Mucosa of gallbladder (tissue), 1 donor: ENCODE results near the gene KCNH4. TPM values are rescaled to one million over a fixed set of nuclear protein-coding genes. Genes with fewer than 3 reads are reported as not detected.
"Not testable (repeated sequence)": the region's sequence is repeated elsewhere in the genome, so short reads cannot be mapped to it uniquely, and the experiment has no call there.

Experiments used
- DNase-seq: peaks from one replicate; pipeline ENCODE4 v3.0.0-alpha.2; 2020; ENCODE audit warnings: low spot score
- total RNA-seq: library from RNA; stranded (reverse); gene quantifications from one replicate; pipeline ENCODE4 v1.2.1, GENCODE V29; 2021
- donor health status: DM: no; HTN: no; CAD: no.

KCNH4 gene
- total RNA-seq, 1 donor from 2014 or later: 0.06 TPM

- DNase-seq: peak; percentile 86
Observed at GRCh38 chr17:42193969-42194899, 13.3 kb upstream of the KCNH4 start, which contains the start of gene GHDC. Gene GHDC, minus strand, starts transcription at chr17:42194494. Its CDS starts 913 bp downstream, at chr17:42193581.

GRCh38 chr17:42193216-42193968, 12.4 kb upstream of the KCNH4 start:
- no peak for DNase-seq

DNA sequence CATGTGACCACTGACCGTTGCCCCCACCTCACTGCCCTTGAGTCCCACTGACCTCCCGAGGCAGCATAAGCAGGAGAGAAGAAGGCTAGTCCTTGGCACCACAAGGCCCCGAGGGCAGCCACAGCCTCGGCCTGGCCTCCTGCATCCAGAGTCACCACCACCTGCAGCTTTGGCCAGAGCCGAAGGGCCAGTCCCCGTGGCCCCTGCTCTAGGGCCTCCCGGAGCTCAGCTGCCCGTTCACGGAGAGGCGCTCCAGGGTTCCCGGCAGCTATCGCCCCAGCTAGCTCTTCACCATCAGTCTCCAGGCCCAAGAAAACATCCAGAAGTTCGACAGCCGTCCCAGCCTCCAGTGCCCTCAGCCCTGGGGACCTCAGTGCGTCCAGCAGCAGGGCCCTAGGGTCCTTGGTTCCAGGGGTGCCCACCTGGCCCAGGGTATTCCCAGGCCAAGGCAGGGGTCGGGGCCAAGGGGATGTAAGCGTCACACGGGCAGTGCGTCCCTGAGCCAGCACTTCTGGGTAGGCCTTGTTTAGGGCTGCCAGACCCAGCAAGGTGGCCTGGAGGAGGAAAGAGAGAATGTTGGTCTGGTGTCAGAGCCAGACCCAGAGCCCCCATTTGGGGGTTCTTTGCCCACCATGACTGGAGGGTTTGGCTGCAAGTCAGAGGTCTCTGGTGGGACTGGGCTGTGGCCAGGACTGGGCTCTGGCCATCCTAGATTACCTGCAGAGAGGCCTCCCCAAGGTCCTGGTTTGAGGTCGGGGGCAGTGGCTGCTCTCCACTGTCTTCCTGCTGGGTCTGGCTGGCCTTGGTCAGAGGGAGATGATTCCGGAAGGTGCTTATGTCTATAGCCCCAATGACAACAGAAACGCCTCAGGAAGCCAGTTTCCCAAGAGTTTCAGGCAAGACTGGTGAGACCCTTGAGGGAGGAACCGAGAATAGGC, 11.5 kb upstream of the KCNH4 start:
- DNase-seq: no peak

- no peak for DNase-seq
Observed at GRCh38 chr17:42191275-42191608, 10.3 kb upstream of the KCNH4 start.

GRCh38 chr17:42190491-42191274, 9.7 kb upstream of the KCNH4 start:
- no peak for DNase-seq

DNA sequence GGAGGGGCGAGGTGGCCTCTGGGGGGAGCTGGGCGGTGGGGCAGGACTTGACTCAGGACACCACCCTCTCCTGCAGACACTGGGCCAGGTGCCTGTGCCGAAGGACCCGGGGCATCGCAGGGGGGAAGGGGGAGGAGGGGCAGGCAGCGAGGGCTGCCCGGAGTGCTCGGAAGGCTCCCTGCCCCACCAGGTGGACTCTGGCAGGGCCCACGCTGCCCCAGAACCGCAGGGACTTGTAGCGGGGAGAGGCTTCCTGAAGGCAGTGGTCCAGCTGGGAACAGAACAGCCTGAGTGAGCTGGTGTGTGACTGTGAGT, 8.7 kb upstream of the KCNH4 start:
- DNase-seq: no peak

DNA sequence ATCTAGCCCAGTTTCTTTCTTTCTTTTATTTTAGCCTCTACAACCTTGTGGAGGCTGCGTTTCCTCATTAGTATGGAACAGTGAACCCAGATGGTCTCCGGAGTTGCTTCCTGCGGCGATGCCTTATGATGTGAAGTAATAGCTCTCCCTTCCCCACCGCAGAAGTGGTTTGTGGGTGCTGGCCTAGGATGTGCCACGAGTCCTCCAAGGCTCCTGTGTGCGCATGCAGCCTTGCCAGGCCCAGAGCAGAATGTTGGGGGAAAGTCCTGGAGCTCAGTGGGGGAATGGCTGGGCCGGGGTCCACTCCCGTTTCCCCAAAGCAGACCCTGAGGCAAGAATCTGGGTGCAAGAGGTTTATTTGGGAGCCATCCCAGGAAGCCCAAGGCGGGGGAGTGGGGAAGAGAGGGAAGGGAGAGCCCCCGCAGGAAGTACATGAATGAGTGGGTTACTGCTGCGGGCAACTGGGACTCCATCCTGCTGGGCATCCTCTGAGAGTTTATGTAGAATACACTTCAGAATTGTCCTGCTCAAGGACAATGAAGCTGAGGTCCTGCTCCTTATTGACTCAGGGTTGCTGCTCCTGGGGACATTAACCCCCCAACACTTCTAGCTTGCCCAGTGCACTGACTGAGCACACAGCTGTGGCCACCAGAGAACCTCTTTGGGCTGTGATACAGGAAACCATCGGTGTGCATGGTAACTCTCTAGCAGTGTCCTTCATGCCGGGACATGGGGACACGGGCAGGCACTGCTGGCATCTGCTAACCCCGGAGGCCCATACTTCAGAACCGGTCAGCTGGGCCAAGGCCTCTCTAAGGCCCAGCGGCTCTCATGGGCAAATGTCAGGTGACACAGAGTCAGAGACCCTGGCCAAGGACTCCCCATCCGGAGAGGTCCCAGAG, 8.1 kb upstream of the KCNH4 start:
- no peak for DNase-seq

DNA sequence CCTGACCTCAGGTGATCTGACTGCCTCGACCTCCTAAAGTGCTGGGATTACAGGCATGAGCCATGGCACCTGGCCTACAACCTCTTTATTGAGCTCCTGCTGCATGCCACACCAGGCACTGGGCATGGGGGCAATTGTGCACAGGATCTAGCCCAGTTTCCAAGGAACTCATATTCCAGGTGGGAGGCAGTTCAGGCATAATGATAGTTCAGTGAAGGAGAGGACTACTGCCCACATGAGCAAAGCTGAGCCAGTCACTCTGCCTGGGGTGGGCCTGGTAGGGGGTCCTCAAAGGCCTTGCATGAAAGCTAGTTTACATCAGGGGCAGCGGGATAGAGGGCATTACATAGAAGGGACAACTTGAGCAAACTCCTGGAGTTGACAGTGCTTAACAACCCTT, 6.9 kb upstream of the KCNH4 start:
- no peak for DNase-seq

DNA sequence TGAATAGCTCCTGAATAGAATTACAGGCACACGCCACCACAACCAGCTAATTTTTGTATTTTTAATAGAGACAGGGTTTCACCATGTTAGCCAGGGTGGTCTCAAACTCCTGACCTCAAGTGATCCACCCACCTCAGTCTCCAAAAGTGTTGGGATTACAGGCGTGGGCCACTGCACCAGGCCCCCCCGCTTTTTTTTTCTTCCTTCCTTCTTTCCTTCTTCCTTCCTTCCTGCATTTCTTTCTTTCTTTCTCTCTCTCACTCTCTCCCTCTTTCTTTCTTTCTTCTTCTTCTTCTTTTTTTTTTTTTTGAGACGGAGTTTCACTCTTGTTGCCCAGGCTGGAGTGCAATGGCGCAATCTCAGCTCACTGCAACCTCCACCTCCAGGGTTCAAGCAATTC, 5.2 kb upstream of the KCNH4 start:
- not testable (repeated sequence) for DNase-seq

DNA sequence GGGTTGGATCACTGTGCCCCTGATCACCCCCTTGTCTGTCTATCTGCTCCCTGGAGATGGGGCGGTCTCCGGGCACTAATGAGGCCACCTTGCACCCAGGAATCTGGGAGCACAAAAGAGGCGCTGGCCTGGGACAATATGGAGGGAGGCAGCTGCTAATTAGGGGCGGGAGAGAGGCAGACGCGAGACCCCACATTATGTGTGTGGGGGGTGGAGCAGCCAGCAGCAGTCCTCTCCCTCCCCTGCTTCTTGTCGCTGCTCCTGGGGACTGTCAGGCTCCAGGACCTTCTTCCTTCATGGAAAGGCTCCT, 4.6 kb upstream of the KCNH4 start:
- no peak for DNase-seq

DNA sequence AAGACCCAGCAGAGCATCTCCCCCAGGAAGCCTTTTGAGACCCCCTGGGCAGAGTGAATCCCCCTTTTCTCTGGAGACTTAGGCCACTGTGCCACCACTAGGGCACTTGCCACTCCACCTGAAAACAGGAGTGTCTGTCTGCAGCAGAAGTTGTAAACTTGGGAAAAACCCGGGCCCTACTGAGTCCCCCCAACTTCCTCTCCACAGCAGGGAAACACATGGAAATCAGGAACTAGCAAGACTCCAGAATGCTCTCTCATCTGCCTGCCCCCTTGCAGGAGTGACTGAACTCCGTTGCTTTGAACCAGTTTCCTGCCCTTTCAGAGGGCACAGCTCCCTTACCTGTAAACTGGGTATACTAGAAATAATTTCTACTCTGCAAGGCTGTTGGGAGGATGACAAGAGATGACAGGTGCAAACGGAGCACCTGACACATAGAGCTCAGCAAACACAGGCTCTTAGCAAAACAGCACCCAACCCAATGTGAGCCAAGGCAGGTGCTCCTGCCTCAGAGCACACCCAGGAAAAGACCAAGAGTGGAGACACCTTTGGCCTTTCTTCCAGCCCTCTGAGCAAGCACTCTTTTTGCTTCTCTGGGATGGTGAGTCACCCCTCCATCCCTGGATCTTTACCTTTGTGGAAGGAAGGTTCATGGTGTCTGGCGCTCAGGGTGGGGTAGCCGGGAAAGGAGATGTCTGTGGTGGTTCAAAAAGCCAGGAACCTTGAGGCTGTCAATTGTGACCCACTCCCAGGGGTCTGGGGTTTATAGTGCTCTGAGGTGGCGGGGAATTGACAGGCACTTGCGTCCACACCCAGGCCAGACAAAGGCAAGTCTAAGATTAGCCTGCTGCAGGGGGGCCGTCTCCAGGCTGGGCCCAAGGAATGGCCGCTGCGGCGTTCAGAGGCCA, 4.0 kb upstream of the KCNH4 start, which contains the start of gene HCRT:
HCRT (minus strand) TSS at position 740 of the 908 bp plus-strand sequence; CDS start at position 653, 87 bp downstream.
- DNase-seq: no peak

DNA sequence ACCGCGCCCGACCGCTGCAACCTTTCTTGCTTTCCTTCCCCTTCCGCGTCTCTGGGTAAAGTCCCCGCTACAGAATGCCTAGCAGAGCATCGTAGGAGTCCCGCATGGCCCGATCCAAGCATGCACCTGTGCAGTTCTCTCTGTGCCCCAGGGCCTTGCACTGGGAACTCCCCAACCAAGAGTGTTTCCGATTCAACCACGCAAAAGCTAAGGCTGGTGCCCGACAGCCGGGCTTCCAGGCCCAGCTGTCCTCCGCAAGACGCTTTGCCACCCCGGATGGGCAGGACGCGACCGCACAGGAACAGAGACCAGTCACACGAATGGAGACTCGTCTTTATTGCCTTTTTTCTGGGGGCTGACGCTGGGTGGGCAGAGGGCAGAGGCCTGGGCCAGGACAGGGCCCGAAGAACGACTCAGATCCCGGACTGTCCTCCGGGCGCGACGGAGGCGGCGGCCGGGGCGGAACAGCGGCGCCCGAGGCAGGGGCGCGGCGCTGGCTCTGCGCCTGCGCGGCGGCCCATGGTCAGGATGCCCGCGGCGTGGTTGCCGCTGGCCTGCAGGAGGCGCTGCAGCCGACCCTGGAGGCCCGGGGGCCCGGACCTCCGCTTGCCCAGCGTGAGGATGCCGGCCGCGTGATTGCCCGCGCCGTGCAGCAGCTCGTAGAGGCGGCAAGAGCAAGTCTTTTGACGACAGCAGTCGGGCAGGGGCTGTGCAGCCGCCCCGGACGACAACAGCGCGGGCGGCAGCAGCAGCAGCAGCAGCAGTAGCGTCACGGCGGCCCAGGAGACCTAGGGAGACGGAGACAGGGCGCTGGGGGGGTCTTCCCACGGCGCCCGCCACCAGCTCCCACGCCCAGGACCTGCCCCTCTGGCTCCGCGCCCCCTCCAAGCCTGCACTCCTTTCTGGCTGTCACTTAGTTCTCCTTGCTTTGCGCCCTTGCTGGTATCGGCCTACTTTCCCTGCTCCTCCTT, 3.1 kb upstream of the KCNH4 start:
- peak; percentile 71 for DNase-seq

- no peak for DNase-seq
Observed at GRCh38 chr17:42182927-42183734, 2.2 kb upstream of the KCNH4 start.

DNA sequence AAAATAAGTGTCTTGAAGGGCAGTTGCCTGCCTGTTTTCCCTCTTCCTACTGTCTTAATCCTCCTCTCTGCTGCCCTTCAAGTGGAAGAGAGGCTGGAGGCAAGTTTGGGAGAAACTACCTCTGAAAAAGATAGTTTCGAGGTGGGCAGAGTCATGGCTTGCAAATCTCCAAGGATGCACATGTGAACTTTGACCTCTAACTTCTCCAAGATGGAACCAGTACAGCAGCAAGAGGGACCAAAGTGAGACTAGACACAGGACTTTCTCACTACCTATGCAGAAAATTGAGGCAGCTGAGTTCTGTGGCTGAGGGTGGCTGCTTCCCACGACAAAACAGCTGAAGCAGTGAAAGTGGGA, 887 bp upstream of the KCNH4 start:
- no peak for DNase-seq

GRCh38 chr17:42180411-42180921, 476 bp downstream of the KCNH4 start:
- DNase-seq: no peak

- peak; percentile 56 for DNase-seq
Observed at GRCh38 chr17:42179911-42180410, 981 bp downstream of the KCNH4 start.

GRCh38 chr17:42179335-42179734, 1.6 kb downstream of the KCNH4 start:
- no peak for DNase-seq
